Erythroblast (primary cell): ENCODE data around the gene PPP2R2C.

ENCODE experiments used
- DNase-seq, 2 experiments: peaks; one replicate each; lab custom pipeline; 2025; lab: John Stamatoyannopoulos, UW
- GATA1 ChIP-seq: IDR thresholded peaks from 2 replicates; pipeline ENCODE4 v1.6.1; 2011; ENCODE audit warnings: low read depth, mild to moderate bottlenecking, control low read depth, low read length, moderate library complexity
- POLR2A ChIP-seq: IDR thresholded peaks from 2 replicates; pipeline ENCODE4 v1.6.1; 2011; ENCODE audit warnings: mild to moderate bottlenecking, low read length

Gene PPP2R2C

DNA sequence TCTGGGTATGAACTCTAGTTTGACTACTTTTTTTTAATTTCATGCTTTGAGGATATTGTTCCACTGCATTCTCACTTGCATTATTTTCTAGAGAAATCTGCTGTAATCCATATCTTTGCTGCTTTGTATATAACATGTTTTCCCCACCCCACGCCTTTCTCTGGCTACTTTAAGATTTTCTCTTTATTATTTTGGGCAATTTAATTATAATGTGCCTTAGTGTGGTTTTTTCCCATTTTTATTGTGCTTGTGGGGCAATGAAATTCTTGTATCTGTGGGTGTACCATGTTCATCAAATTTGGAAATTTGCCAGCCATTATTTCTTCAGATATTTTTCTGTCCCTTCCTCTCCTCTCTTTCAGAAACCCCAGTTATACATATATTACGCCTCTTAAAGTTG lies 15.1 kb upstream of the PPP2R2C start:
- no peak for DNase-seq
- TF ChIP-seq GATA1 = no peak
- no peak for TF ChIP-seq POLR2A

- DNase-seq = no peak
- TF ChIP-seq GATA1 = no peak
- TF ChIP-seq POLR2A = no peak
Observed at GRCh38 chr4:6480534-6481088, 8.2 kb upstream of the PPP2R2C start.

DNA sequence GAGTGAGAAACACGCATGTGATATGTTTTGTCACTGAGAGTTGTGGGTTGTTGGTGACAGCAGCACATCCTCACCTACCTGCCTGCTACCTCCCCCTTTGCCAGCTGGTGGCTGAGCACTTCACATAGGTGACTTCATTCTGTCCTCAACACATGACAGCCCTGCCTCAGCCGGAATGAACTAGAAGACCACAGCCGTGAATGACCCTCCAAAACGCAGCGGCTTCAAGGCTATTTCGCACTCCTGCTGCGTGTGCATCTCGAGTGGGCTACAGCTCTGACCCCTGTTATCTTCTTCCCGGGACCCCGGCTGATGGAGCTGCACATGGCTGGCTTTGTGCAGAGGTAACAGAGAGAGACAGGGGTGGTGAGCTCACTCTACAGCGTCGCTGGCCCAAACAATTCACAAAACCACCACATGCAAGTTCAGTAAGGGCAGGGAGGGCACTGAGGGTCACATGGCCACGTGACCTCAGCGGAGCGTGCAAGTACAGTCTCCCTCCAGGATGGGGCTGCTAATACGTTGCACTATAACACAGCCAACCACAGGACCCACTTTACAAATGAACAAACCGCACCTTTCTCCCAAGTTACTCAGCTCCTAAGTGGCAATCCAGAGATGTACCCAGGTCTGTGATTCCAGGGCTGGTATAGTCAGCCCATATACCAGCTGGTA lies 6.3 kb upstream of the PPP2R2C start:
- TF ChIP-seq POLR2A (no peak), GATA1 (no peak)
- no peak for DNase-seq

GRCh38 chr4:6476893-6477292 lies 4.5 kb upstream of the PPP2R2C start:
- TF ChIP-seq POLR2A (no peak), GATA1 (no peak)
- no peak for DNase-seq

GRCh38 chr4:6475492-6476020 lies 3.1 kb upstream of the PPP2R2C start:
- no peak for DNase-seq
- TF ChIP-seq POLR2A = no peak
- TF ChIP-seq GATA1 = no peak

- TF ChIP-seq POLR2A (no peak), GATA1 (no peak)
- DNase-seq = no peak
Observed at GRCh38 chr4:6474705-6475457, 2.5 kb upstream of the PPP2R2C start.

GRCh38 chr4:6474053-6474568 lies 1.7 kb upstream of the PPP2R2C start:
- DNase-seq = peak; percentile 30 to 56
- no peak for TF ChIP-seq POLR2A
- no peak for TF ChIP-seq GATA1

GRCh38 chr4:6473264-6474052 lies 1.0 kb upstream of the PPP2R2C start:
- no peak for TF ChIP-seq GATA1
- no peak for TF ChIP-seq POLR2A
- DNase-seq = no peak

DNA sequence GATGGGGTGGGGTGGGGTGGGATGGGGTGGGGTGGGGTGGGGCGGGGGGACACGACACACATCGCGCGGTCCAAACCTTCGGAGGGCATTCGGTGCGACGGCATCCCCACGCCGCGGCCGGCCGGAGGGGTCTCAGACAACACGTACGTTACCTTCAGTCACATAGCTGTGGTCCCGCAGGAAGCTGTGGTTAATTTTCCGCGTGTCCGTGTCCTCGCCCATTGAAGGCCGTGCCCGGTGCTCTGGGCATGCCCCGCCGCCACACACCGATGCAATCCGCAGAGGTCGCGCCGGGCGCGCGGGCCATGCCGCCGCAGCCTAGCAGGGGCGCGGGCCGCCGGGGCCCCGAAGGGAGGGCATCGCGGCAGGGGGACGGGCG lies 417 bp downstream of the PPP2R2C start:
- no peak for DNase-seq
- TF ChIP-seq POLR2A (no peak), GATA1 (no peak)

GRCh38 chr4:6471307-6472007 lies 957 bp downstream of the PPP2R2C start:
- TF ChIP-seq GATA1 = no peak
- TF ChIP-seq POLR2A = no peak
- DNase-seq = no peak

DNA sequence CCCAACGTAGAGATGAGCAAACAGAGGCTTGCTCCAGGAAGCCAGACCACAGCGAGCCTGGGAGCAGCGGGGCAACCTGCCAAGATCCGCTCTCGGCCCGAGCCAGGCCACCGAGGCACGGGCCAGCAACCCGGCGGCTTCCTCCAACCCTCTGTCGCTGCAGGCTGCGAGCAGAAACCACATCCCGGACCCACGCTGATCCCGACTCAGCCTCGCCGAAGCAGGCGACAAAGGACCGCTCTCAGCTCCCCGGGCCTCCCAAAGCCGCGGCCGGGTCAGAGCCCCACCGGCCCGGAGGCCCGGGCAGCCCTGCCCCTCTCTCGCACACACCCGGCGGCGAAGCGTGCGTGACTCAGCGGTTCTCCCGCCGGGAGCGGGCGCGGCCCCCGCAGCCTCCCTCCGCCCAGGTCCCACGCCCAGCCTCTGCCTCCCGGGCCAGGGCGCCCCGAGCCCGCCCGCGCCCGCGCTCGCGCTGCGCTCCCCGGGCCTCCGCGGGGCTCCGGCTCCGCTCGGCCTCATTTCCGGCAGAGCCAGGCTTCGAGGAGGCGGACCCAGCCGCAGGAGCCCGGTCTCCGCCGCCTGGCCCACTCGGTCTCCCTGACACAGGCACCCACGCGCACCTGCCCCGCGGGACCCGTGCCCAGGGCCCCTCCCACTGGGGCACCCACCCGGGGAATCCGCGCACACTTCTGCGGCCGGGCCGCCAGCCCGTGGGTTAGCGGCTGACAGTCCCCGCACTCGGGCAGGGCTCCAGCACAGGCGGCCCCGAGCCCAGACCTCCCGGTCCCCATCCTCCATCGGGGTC lies 1.7 kb downstream of the PPP2R2C start:
- peak; percentile 54 to 80 for DNase-seq
- no peak for TF ChIP-seq POLR2A
- no peak for TF ChIP-seq GATA1
